ENCODE measurements around the gene ESR1.

- TF ChIP-seq, protein P1, sequence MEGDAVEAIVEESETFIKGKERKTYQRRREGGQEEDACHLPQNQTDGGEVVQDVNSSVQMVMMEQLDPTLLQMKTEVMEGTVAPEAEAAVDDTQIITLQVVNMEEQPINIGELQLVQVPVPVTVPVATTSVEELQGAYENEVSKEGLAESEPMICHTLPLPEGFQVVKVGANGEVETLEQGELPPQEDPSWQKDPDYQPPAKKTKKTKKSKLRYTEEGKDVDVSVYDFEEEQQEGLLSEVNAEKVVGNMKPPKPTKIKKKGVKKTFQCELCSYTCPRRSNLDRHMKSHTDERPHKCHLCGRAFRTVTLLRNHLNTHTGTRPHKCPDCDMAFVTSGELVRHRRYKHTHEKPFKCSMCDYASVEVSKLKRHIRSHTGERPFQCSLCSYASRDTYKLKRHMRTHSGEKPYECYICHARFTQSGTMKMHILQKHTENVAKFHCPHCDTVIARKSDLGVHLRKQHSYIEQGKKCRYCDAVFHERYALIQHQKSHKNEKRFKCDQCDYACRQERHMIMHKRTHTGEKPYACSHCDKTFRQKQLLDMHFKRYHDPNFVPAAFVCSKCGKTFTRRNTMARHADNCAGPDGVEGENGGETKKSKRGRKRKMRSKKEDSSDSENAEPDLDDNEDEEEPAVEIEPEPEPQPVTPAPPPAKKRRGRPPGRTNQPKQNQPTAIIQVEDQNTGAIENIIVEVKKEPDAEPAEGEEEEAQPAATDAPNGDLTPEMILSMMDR (IDR thresholded peaks at IDR 0.05), result no peak
- TF ChIP-seq EP300 (IDR thresholded peaks at IDR 0.05), result no peak
Observed at GRCh38 chr6:152018876-152019275, 211.4 kb downstream of the ESR1 start.
